Ovary (tissue), 9 donors: ENCODE data around the gene PTPN9. TPM values are rescaled to one million over a fixed set of nuclear protein-coding genes. Genes with fewer than 3 reads are reported as not detected.
"Not testable (repeated sequence)": the region's sequence is repeated elsewhere in the genome, so short reads cannot be mapped to it uniquely, and the experiment has no call there.

Source experiments
- DNase-seq, 5 donors: peaks; one replicate each; pipeline ENCODE4 v3.0.0-alpha.2; 2019 to 2020
- H3K27ac ChIP-seq, 2 donors: fragments of 200-600 bp; one replicate each; pipeline versions ENCODE4 v1.5.1 to v1.8.0; 2019 to 2022
- H3K27me3 ChIP-seq: fragments of 200-600 bp; one replicate; pipeline ENCODE4 v1.8.0; 2022
- H3K36me3 ChIP-seq: fragments of 200-600 bp; sonication (generic); one replicate; pipeline ENCODE4 v1.5.1; 2019
- H3K4me1 ChIP-seq: one replicate; pipeline ENCODE4 v1.8.1; 2013; ENCODE audit warnings: mild to moderate bottlenecking, moderate library complexity; ENCODE audit not compliant: insufficient read depth
- H3K4me3 ChIP-seq: fragments of 200-600 bp; sonication (generic); one replicate; pipeline ENCODE4 v1.5.1; 2017
- H3K9me3 ChIP-seq, 2 donors: fragments of 200-600 bp in 1 of 2; sonication (generic) in 1 of 2; one replicate each; pipeline versions ENCODE4 v1.5.1 to v1.8.1; 2013 to 2019; ENCODE audit warnings: mild to moderate bottlenecking in 1 of 2, moderate library complexity in 1 of 2
- CTCF ChIP-seq, 3 donors: fragments of 450-650 bp in 2 of 3; fragments of 200-600 bp in 1 of 3; IDR thresholded peaks; one replicate each; pipeline versions ENCODE4 v1.5.1 to v1.8.0; 2016 to 2022; ENCODE audit warnings: antibody characterized with exemption in 3 of 3, mild to moderate bottlenecking in 1 of 3
- EP300 ChIP-seq: sonication (generic); formaldehyde crosslinking; IDR thresholded peaks from one replicate; pipeline ENCODE4 v1.6.1; 2017; ENCODE audit warnings: antibody characterized with exemption
- POLR2A ChIP-seq: fragments of 450-650 bp; IDR thresholded peaks from one replicate; pipeline ENCODE4 v1.6.1; 2017; ENCODE audit warnings: antibody characterized with exemption, mild to moderate bottlenecking, moderate library complexity
- WGBS, 3 donors: extraction: QIAGEN DNeasy Blood & Tissue Kit in 1 of 3; methylation state at CpG; one replicate each; pipeline versions ENCODE4 v1.1.5 to v1.1.7; 2013 to 2017; 5-methylcytosine and 5-hydroxymethylcytosine counted together
- intact Hi-C, 4 donors: fragments of 100-400 bp; cut with DNase I; formaldehyde crosslinking; loops; one replicate each; pipeline versions ENCODE4 v1.11.0 to v1.15.1; 2022 to 2023
- polyA plus RNA-seq, 2 donors: library from polyadenylated mRNA; stranded (reverse); fragments of 200-250 nt in 1 of 2; fragments of 350-450 nt in 1 of 2; fragmentation: Illumina TruSeq in 1 of 2; extraction: RNeasy Lipid Tissue Mini Kit (QIAGEN cat#74804) in 1 of 2; gene quantifications; one replicate each; pipeline ENCODE4 v1.2.3, GENCODE V29; 2013 to 2014
- total RNA-seq, 7 donors: library from RNA; depleted of rRNA in 2 of 7; stranded (reverse); fragments of >200 nt in 2 of 7; fragmentation: NEBNext Ultra II Directional in 3 of 7; extraction: Animal tissue kit (Norgen Biotek cat#: 25700) in 3 of 7; gene quantifications; one replicate each; pipeline versions ENCODE4 v1.1.0 to v1.2.4, GENCODE V29; 2016 to 2023
- donor health status: DM: no; HTN: no; CAD: no; lungs with moderate emphysema.
- donor health status: DM: no; HTN: no; CAD: no.
- donor health status: Bipolar disorder and iron deficiency.
- donor health status: DM: yes; HTN: yes; CAD: no.
- donor health status: DM: no; HTN: no; CAD: no.
- donor health status: DM: yes; HTN: yes; CAD: no.

Gene PTPN9
- total and polyA plus RNA-seq, 9 donors: 12.2 to 34.8 (median 21.8) TPM

GRCh38 chr15:75561888-75562287 is 17.2 kb downstream of the PTPN9 start:
- DNase-seq: no peak
- Histone ChIP-seq H3K27me3 (no peaks in the 10 kb centered on the region), H3K36me3 (no peaks in the 10 kb centered on the region), H3K4me3 (no peak overlapping the region), H3K27ac (no peak overlapping the region), H3K9me3 (no peaks in the 10 kb centered on the region), H3K4me1 (no peaks in the 10 kb centered on the region)
- WGBS, 3 donors: 96 to 97% (median 97%) methylated on average over 5 of the region's 5 CpGs
- TF ChIP-seq CTCF (IDR thresholded peaks at IDR 0.05) (no peak), POLR2A (no peak), EP300 (no peak)
- intact Hi-C loops: no loop called here

GRCh38 chr15:75559360-75559759 is 19.8 kb downstream of the PTPN9 start:
- intact Hi-C loops: not testable (repeated sequence)
- 55 to 74% (median 69%) methylated on average over 6 of the region's 6 CpGs for WGBS, 3 donors

GRCh38 chr15:75558955-75559354 is 20.2 kb downstream of the PTPN9 start:
- H3K4me3 ChIP-seq, H3K4me1 ChIP-seq, H3K27ac ChIP-seq, H3K36me3 ChIP-seq, intact Hi-C loops, H3K9me3 ChIP-seq, H3K27me3 ChIP-seq, DNase-seq: not testable (repeated sequence)
- 91 to 99% (median 93%) methylated on average over 19 to 26 of the region's 28 CpGs for WGBS, 3 donors

More at GRCh38 chr15:75559360-75559759, 19.8 kb downstream of the PTPN9 start:
- not testable (repeated sequence) for H3K27me3 ChIP-seq, H3K9me3 ChIP-seq, H3K4me3 ChIP-seq, H3K4me1 ChIP-seq, H3K27ac ChIP-seq, H3K36me3 ChIP-seq, DNase-seq

GRCh38 chr15:75554717-75555116 is 24.4 kb downstream of the PTPN9 start:
- H3K27me3 ChIP-seq: no peaks in the 10 kb centered on the region
- no peak for DNase-seq
- peaks cover 1% of the 10 kb centered on the region for H3K4me1 ChIP-seq
- intact Hi-C loops: no loop called here
- H3K9me3 ChIP-seq: no peaks in the 10 kb centered on the region
- H3K4me3 ChIP-seq: no peak overlapping the region
- TF ChIP-seq POLR2A (no peak), CTCF (IDR thresholded peaks at IDR 0.05) (no peak), EP300 (no peak)
- H3K36me3 ChIP-seq: no peaks in the 10 kb centered on the region
- no peak overlapping the region for H3K27ac ChIP-seq

GRCh38 chr15:75553659-75554058 is 25.5 kb downstream of the PTPN9 start:
- H3K27me3 ChIP-seq: no peaks in the 10 kb centered on the region
- no peak for DNase-seq
- no peak for TF ChIP-seq CTCF (IDR thresholded peaks at IDR 0.05)
- TF ChIP-seq POLR2A: no peak
- no peak for TF ChIP-seq EP300
- H3K27ac ChIP-seq: no peak overlapping the region
- H3K9me3 ChIP-seq: no peaks in the 10 kb centered on the region
- peaks cover 1% of the 10 kb centered on the region for H3K4me1 ChIP-seq
- no peaks in the 10 kb centered on the region for H3K36me3 ChIP-seq
- H3K4me3 ChIP-seq: no peak overlapping the region
- intact Hi-C loops: no loop called here

- no peaks in the 10 kb centered on the region for H3K9me3 ChIP-seq
- no peak overlapping the region for H3K27ac ChIP-seq
- TF ChIP-seq CTCF (IDR thresholded peaks at IDR 0.05) (no peak), EP300 (no peak), POLR2A (no peak)
- H3K4me3 ChIP-seq: no peak overlapping the region
- no peak for DNase-seq
- H3K4me1 ChIP-seq: peaks cover 5% of the 10 kb centered on the region
- no peaks in the 10 kb centered on the region for H3K36me3 ChIP-seq
- intact Hi-C loops: no loop called here
- 92 to 95% (median 93%) methylated on average over 4 of the region's 4 CpGs for WGBS, 3 donors
- no peaks in the 10 kb centered on the region for H3K27me3 ChIP-seq
These were observed 28.0 kb downstream of the PTPN9 start for GRCh38 chr15:75551091-75551490.
